ENCODE results near the gene ACOX1. TPM values are rescaled to one million over a fixed set of nuclear protein-coding genes. Genes with fewer than 3 reads are reported as not detected.
A peak's percentile ranks its signal among the peaks of the same experiment; 100 is the strongest.

ACOX1 gene
- total and polyA plus RNA-seq, 2 of the 13 experiments (the other 11 are each of a cell fraction or from before 2014, with no cell fraction given): 86.4 to 120 TPM

GRCh38 chr17:76014100-76014924 lies 35.3 kb upstream of the ACOX1 start (continued):
- TF ChIP-seq UBTF (CRISPR knock-in tag; IDR thresholded peaks at IDR 0.05) (0 out of 2 replicates have a peak, but pooled peaks have one; percentile 30), ELF1 (CRISPR knock-in tag; IDR thresholded peaks at IDR 0.05) (0 out of 2 replicates have a peak, but pooled peaks have one; percentile 51), FOXC1 (CRISPR knock-in tag; IDR thresholded peaks at IDR 0.05; ENCODE audit: borderline replicate concordance) (peak; percentile 88), MZF1 (CRISPR knock-in tag; IDR thresholded peaks at IDR 0.05; ENCODE audit: borderline replicate concordance) (no peak), GATAD1 (CRISPR knock-in tag; IDR thresholded peaks at IDR 0.05) (0 out of 2 replicates have a peak, but pooled peaks have one; percentile 33), POLR2G (IDR thresholded peaks at IDR 0.05; ENCODE audit: low read depth, low read length) (no peak), ZBTB4 (CRISPR knock-in tag; IDR thresholded peaks at IDR 0.05; ENCODE audit: borderline replicate concordance) (0 out of 2 replicates have a peak, but pooled peaks have one; percentile 23), IKZF5 (CRISPR knock-in tag; IDR thresholded peaks at IDR 0.05) (peak; percentile 72; the same call in 1 of the 2 replicates), MYC (CRISPR knock-in tag; IDR thresholded peaks at IDR 0.05; ENCODE audit: borderline replicate concordance) (peak; percentile 31; the same call in 1 of the 2 replicates), ZSCAN25 (CRISPR knock-in tag; IDR thresholded peaks at IDR 0.05) (peak; percentile 80; the same call in 1 of the 2 replicates), MTF2 (CRISPR knock-in tag; IDR thresholded peaks at IDR 0.05; ENCODE audit: borderline replicate concordance) (no peak), ZNF768 (CRISPR knock-in tag; IDR thresholded peaks at IDR 0.05) (peak; percentile 82), ZNF816 (CRISPR knock-in tag; IDR thresholded peaks at IDR 0.05; ENCODE audit: borderline replicate concordance) (no peak), ZNF224 (CRISPR knock-in tag; IDR thresholded peaks at IDR 0.05) (0 out of 2 replicates have a peak, but pooled peaks have one; percentile 77), NFIB (CRISPR knock-in tag; IDR thresholded peaks at IDR 0.05; ENCODE audit: borderline replicate concordance) (no peak), ZBTB20 (CRISPR knock-in tag; IDR thresholded peaks at IDR 0.05; ENCODE audit: borderline replicate concordance, low read depth) (0 out of 2 replicates have a peak, but pooled peaks have one; percentile 28), ZNF775 (CRISPR knock-in tag; IDR thresholded peaks at IDR 0.05; ENCODE audit: borderline replicate concordance) (no peak), ZNF773 (CRISPR knock-in tag; IDR thresholded peaks at IDR 0.05; ENCODE audit: borderline replicate concordance) (no peak), ZNF329 (CRISPR knock-in tag; IDR thresholded peaks at IDR 0.05; ENCODE audit: low read depth) (0 out of 2 replicates have a peak, but pooled peaks have one; percentile 55), SRY (CRISPR knock-in tag; IDR thresholded peaks at IDR 0.05) (peak; percentile 77; the same call in 1 of the 2 replicates)
- TF ChIP-seq, protein P1, sequence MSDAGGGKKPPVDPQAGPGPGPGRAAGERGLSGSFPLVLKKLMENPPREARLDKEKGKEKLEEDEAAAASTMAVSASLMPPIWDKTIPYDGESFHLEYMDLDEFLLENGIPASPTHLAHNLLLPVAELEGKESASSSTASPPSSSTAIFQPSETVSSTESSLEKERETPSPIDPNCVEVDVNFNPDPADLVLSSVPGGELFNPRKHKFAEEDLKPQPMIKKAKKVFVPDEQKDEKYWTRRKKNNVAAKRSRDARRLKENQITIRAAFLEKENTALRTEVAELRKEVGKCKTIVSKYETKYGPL (CRISPR knock-in tag; IDR thresholded peaks at IDR 0.05): no peak
